HepG2 (cell line): ENCODE measurements around the gene FPGS. TPM values are rescaled to one million over a fixed set of nuclear protein-coding genes. Genes with fewer than 3 reads are reported as not detected.

Source experiments
- ADNP ChIP-seq: sonication (generic); formaldehyde crosslinking; IDR thresholded peaks from 2 replicates; pipeline ENCODE4 v1.4.0; 2020; ENCODE audit warnings: missing genetic modification reagents
- AGO1 ChIP-seq: fragments of 200-400 bp; formaldehyde crosslinking; IDR thresholded peaks from 2 replicates; pipeline ENCODE4 v1.6.1; 2017; ENCODE audit warnings: mild to moderate bottlenecking, low read depth, low read length, moderate library complexity; ENCODE audit not compliant: poor library complexity, severe bottlenecking
- AKAP8 ChIP-seq: sonication (generic); formaldehyde crosslinking; IDR thresholded peaks from 2 replicates; pipeline ENCODE4 v1.5.1; 2020; ENCODE audit warnings: mild to moderate bottlenecking, missing genetic modification reagents
- ARNT2 ChIP-seq: sonication (generic); formaldehyde crosslinking; IDR thresholded peaks from 2 replicates; pipeline ENCODE4 v1.8.0; 2022; ENCODE audit warnings: mild to moderate bottlenecking, low read depth, missing genetic modification reagents, moderate library complexity
- CHD2 ChIP-seq: IDR thresholded peaks from 2 replicates; pipeline ENCODE4 v1.6.1; 2011; ENCODE audit warnings: low read depth, low read length, improper control_type of control experiment
- NR2F1 ChIP-seq, 2 experiments: fragments of 450-650 bp in 1 of 2; formaldehyde crosslinking in 1 of 2; IDR thresholded peaks; 2 replicates each; pipeline versions ENCODE4 v1.5.0 to v1.6.1; 2016 to 2020; ENCODE audit warnings: mild to moderate bottlenecking in 1 of 2, missing compliant biosample characterization in 1 of 2, missing genetic modification reagents in 1 of 2, moderate library complexity in 1 of 2
- NR3C1 ChIP-seq: sonication (generic); formaldehyde crosslinking; IDR thresholded peaks from 2 replicates; pipeline ENCODE4 v1.4.0; 2020; ENCODE audit warnings: missing genetic modification reagents
- PHF8 ChIP-seq: sonication (generic); formaldehyde crosslinking; IDR thresholded peaks from 2 replicates; pipeline ENCODE4 v1.5.0; 2020; ENCODE audit warnings: missing genetic modification reagents
- TCF7L2 ChIP-seq: IDR thresholded peaks from 2 replicates; pipeline ENCODE4 v1.6.1; 2011; ENCODE audit warnings: mild to moderate bottlenecking, low read depth, low read length, moderate library complexity
- ZBTB14 ChIP-seq: sonication (generic); formaldehyde crosslinking; IDR thresholded peaks from 2 replicates; pipeline ENCODE4 v1.4.0; 2020; ENCODE audit warnings: missing genetic modification reagents
- ZNF160 ChIP-seq: sonication (generic); formaldehyde crosslinking; IDR thresholded peaks from 2 replicates; pipeline ENCODE4 v1.8.0; 2022; ENCODE audit warnings: mild to moderate bottlenecking, inconsistent platforms, missing genetic modification reagents
- ZNF333 ChIP-seq: sonication (generic); formaldehyde crosslinking; IDR thresholded peaks from 2 replicates; pipeline ENCODE4 v1.4.0; 2020; ENCODE audit warnings: mild to moderate bottlenecking, missing genetic modification reagents, borderline replicate concordance
- ZNF335 ChIP-seq: sonication (generic); formaldehyde crosslinking; IDR thresholded peaks from 2 replicates; pipeline ENCODE4 v1.4.0; 2020; ENCODE audit warnings: missing genetic modification reagents
- ZNF569 ChIP-seq: sonication (generic); formaldehyde crosslinking; IDR thresholded peaks from 2 replicates; pipeline ENCODE4 v1.5.0; 2020; ENCODE audit warnings: mild to moderate bottlenecking, missing genetic modification reagents, moderate library complexity, borderline replicate concordance
- ZNF614 ChIP-seq: IDR thresholded peaks from 2 replicates; pipeline ENCODE4 v1.6.1; 2018; ENCODE audit warnings: missing biosample characterization, missing genetic modification reagents, inconsistent platforms, borderline replicate concordance
- ZNF777 ChIP-seq: sonication (generic); formaldehyde crosslinking; IDR thresholded peaks from 2 replicates; pipeline ENCODE4 v1.4.0; 2020; ENCODE audit warnings: missing genetic modification reagents
- ZNF800 ChIP-seq: sonication (generic); formaldehyde crosslinking; IDR thresholded peaks from 2 replicates; pipeline ENCODE4 v1.4.0; 2020; ENCODE audit warnings: missing genetic modification reagents
- polyA plus RNA-seq, 8 experiments: library from polyadenylated mRNA; depleted of rRNA in 3 of 8; stranded (reverse) in 7 of 8; unstranded in 1 of 8; fragments of >200 nt; fragmentation: Illumina TruSeq in 4 of 8; extraction: Trizol in 4 of 8; gene quantifications; 2 replicates each; pipeline versions ENCODE4 v1.2.1 to v1.2.3, GENCODE V29; 2011 to 2016; ENCODE audit warnings: low read depth in 4 of 8, missing spikeins in 1 of 8, mixed read lengths in 1 of 8; ENCODE audit not compliant: insufficient read depth in 1 of 8
- total RNA-seq, 5 experiments: library from RNA; depleted of rRNA; stranded (reverse); fragments of >200 nt; fragmentation: Illumina TruSeq; extraction: Trizol; gene quantifications; 2 replicates each; pipeline ENCODE4 v1.2.3, GENCODE V29; 2016; ENCODE audit warnings: low read depth in 1 of 5
- TF ChIP-seq, protein P1 (sequence below): sonication (generic); formaldehyde crosslinking; IDR thresholded peaks from 2 replicates; pipeline ENCODE4 v1.4.0; 2020; ENCODE audit warnings: missing genetic modification reagents

FPGS gene
- total and polyA plus RNA-seq, 2 of the 13 experiments (the other 11 are each of a cell fraction or from before 2014, with no cell fraction given), result 35.6 to 36.8 TPM

GRCh38 chr9:127838375-127839078 lies 35.8 kb downstream of the FPGS start (continued):
- TF ChIP-seq ZNF800 (CRISPR knock-in tag) (no peak), PHF8 (CRISPR knock-in tag) (peak; percentile 30; the same call in 1 of the 2 replicates), TCF7L2 (no peak), ZNF335 (CRISPR knock-in tag) (peak; percentile 22; the same call in 1 of the 2 replicates), ZNF333 (CRISPR knock-in tag) (no peak), NR2F1 (CRISPR knock-in tag; IDR thresholded peaks at IDR 0.05) (peak in 1 of 2 experiments; percentile 72; a peak in 2 of 4 replicates), ZNF569 (CRISPR knock-in tag) (no peak), ADNP (no peak), CHD2 (no peak), AGO1 (no peak), ZNF160 (CRISPR knock-in tag) (no peak), ZBTB14 (CRISPR knock-in tag) (no peak), ARNT2 (CRISPR knock-in tag) (no peak), AKAP8 (0 out of 2 replicates have a peak, but pooled peaks have one; percentile 25), ZNF777 (CRISPR knock-in tag) (no peak), ZNF614 (no peak; the same call in 1 of the 2 replicates), NR3C1 (CRISPR knock-in tag) (no peak)
- TF ChIP-seq, protein P1, sequence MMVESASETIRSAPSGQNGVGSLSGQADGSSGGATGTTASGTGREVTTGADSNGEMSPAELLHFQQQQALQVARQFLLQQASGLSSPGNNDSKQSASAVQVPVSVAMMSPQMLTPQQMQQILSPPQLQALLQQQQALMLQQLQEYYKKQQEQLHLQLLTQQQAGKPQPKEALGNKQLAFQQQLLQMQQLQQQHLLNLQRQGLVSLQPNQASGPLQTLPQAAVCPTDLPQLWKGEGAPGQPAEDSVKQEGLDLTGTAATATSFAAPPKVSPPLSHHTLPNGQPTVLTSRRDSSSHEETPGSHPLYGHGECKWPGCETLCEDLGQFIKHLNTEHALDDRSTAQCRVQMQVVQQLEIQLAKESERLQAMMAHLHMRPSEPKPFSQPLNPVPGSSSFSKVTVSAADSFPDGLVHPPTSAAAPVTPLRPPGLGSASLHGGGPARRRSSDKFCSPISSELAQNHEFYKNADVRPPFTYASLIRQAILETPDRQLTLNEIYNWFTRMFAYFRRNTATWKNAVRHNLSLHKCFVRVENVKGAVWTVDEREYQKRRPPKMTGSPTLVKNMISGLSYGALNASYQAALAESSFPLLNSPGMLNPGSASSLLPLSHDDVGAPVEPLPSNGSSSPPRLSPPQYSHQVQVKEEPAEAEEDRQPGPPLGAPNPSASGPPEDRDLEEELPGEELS (CRISPR knock-in tag), result no peak
